Neural progenitor cell (in vitro differentiated cells): ENCODE results near the gene METAP2. TPM values are rescaled to one million over a fixed set of nuclear protein-coding genes. Genes with fewer than 3 reads are reported as not detected.

Source experiments
- DNase-seq: peaks from one replicate; pipeline ENCODE4 v3.0.0-alpha.2; 2016; ENCODE audit warnings: low spot score
- H2AFZ ChIP-seq: fragments of 200-600 bp; sonication (generic); replicated peaks from 2 replicates; pipeline ENCODE4 v1.6.1; 2016; ENCODE audit warnings: antibody characterized with exemption
- H3F3A ChIP-seq: fragments of 200-600 bp; sonication (generic); 2 replicates; pipeline ENCODE4 v1.6.1; 2016; ENCODE audit warnings: antibody characterized with exemption, low read depth
- H3K27ac ChIP-seq: fragments of 200-600 bp; sonication (generic); 2 replicates; pipeline ENCODE4 v1.5.1; 2016; ENCODE audit warnings: mild to moderate bottlenecking
- H3K27me3 ChIP-seq: fragments of 200-600 bp; sonication (generic); 2 replicates; pipeline ENCODE4 v1.6.1; 2016; ENCODE audit warnings: mild to moderate bottlenecking, moderate library complexity
- H3K36me3 ChIP-seq: fragments of 200-600 bp; sonication (generic); 2 replicates; pipeline ENCODE4 v1.5.1; 2016
- H3K4me1 ChIP-seq: fragments of 200-600 bp; sonication (generic); 2 replicates; pipeline ENCODE4 v1.6.1; 2016; ENCODE audit warnings: mixed run types
- H3K4me2 ChIP-seq: fragments of 200-600 bp; sonication (generic); 2 replicates; pipeline ENCODE4 v1.6.1; 2016
- H3K4me3 ChIP-seq: fragments of 200-600 bp; sonication (generic); 2 replicates; pipeline ENCODE4 v1.5.1; 2016
- H3K79me2 ChIP-seq: fragments of 200-600 bp; sonication (generic); 2 replicates; pipeline ENCODE4 v1.6.1; 2016; ENCODE audit warnings: low read depth
- H3K9ac ChIP-seq: fragments of 200-600 bp; sonication (generic); 2 replicates; pipeline ENCODE4 v1.6.1; 2016
- H3K9me3 ChIP-seq: fragments of 200-600 bp; sonication (generic); 2 replicates; pipeline ENCODE4 v1.5.1; 2016; ENCODE audit warnings: low read depth
- H4K20me1 ChIP-seq: fragments of 200-600 bp; sonication (generic); 2 replicates; pipeline ENCODE4 v1.6.1; 2016; ENCODE audit warnings: low read depth
- H3K27ac Mint-ChIP-seq: 3 replicates; pipeline ENCODE4 v1.8.0; 2021; ENCODE audit warnings: mixed read lengths
- H3K27me3 Mint-ChIP-seq: 2 replicates; pipeline ENCODE4 v1.8.0; 2022; ENCODE audit warnings: low read depth, mild to moderate bottlenecking, inconsistent platforms, moderate library complexity, mixed read lengths; ENCODE audit not compliant: insufficient read depth
- H3K36me3 Mint-ChIP-seq: 3 replicates; pipeline ENCODE4 v1.8.0; 2021; ENCODE audit warnings: mixed read lengths
- H3K4me1 Mint-ChIP-seq: 3 replicates; pipeline ENCODE4 v1.8.0; 2021; ENCODE audit warnings: mixed read lengths
- H3K4me3 Mint-ChIP-seq: 3 replicates; pipeline ENCODE4 v1.8.0; 2021; ENCODE audit warnings: mild to moderate bottlenecking, moderate library complexity, mixed read lengths
- H3K9me3 Mint-ChIP-seq: 3 replicates; pipeline ENCODE4 v1.8.0; 2020; ENCODE audit warnings: mixed read lengths
- CTCF ChIP-seq: fragments of 200-600 bp; sonication (generic); IDR thresholded peaks from 2 replicates; pipeline ENCODE4 v1.5.1; 2017; ENCODE audit warnings: antibody characterized with exemption, mild to moderate bottlenecking
- EZH2 ChIP-seq: fragments of 200-600 bp; sonication (generic); IDR thresholded peaks from 2 replicates; pipeline ENCODE4 v1.6.1; 2017; ENCODE audit warnings: antibody characterized with exemption, mild to moderate bottlenecking, moderate library complexity
- EZH2phosphoT487 ChIP-seq: fragments of 200-600 bp; sonication (generic); IDR thresholded peaks from 2 replicates; pipeline ENCODE4 v1.6.1; 2017; ENCODE audit warnings: antibody characterized with exemption
- total RNA-seq: library from RNA; depleted of rRNA; stranded (reverse); fragments of >200 nt; gene quantifications from 2 replicates; pipeline ENCODE4 v1.2.3, GENCODE V29; 2015; ENCODE audit warnings: low replicate concordance

Gene METAP2
- total RNA-seq, 1 donor from 2014 or later: 231 TPM

- no peaks in the 10 kb centered on the region for H3K4me1 ChIP-seq
- no peak overlapping the region for H3K9ac ChIP-seq
- Mint-ChIP-seq H3K27ac (no peak overlapping the region), H3K27me3 (no peaks in the 10 kb centered on the region), H3K4me3 (no peak overlapping the region), H3K36me3 (peaks cover 45% of the 10 kb centered on the region), H3K4me1 (no peaks in the 10 kb centered on the region), H3K9me3 (peaks cover 6% of the 10 kb centered on the region)
- no peak overlapping the region for H2AFZ ChIP-seq
- TF ChIP-seq EZH2: no peak
- TF ChIP-seq CTCF: no peak
- no peak for TF ChIP-seq EZH2phosphoT487
- H3K9me3 ChIP-seq: no peaks in the 10 kb centered on the region
- no peaks in the 10 kb centered on the region for H4K20me1 ChIP-seq
- DNase-seq: no peak
- H3K36me3 ChIP-seq: peaks cover 11% of the 10 kb centered on the region
- H3K27ac ChIP-seq: no peak overlapping the region
- peaks cover 33% of the 10 kb centered on the region for H3K79me2 ChIP-seq
- no peaks in the 10 kb centered on the region for H3F3A ChIP-seq
- no peak overlapping the region for H3K4me2 ChIP-seq
- H3K27me3 ChIP-seq: no peaks in the 10 kb centered on the region
- H3K4me3 ChIP-seq: no peak overlapping the region
These were observed 30.2 kb downstream of the METAP2 start for GRCh38 chr12:95504140-95504539.

DNA sequence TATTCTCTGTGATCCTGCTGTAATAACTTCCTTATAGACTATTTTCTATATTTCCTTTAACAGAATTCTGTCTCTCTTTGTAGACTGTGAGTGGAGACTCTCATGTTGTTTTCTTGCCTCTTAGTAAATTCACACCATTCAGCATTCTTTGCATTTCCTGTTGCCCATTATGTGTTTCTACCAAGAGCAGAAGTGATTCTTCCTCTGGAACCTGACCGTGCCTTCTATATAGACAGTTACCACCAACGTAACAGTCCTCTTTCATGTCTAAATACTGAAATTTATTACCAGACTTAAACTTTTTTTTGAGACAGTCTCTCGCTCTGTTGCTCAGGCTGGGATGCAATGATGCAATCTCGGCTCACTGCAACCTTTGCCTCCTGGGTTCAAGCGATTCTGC, 31.1 kb downstream of the METAP2 start:
- H3K27ac Mint-ChIP-seq: no peak overlapping the region
- Histone ChIP-seq H3K9ac (no peak overlapping the region), H4K20me1 (no peaks in the 10 kb centered on the region), H3K27me3 (no peaks in the 10 kb centered on the region), H3K36me3 (peaks cover 15% of the 10 kb centered on the region), H3K79me2 (peaks cover 24% of the 10 kb centered on the region), H3K9me3 (no peaks in the 10 kb centered on the region), H3K4me2 (no peak overlapping the region), H3F3A (no peaks in the 10 kb centered on the region), H2AFZ (no peak overlapping the region), H3K27ac (no peak overlapping the region), H3K4me3 (no peak overlapping the region), H3K4me1 (no peaks in the 10 kb centered on the region)
- no peaks in the 10 kb centered on the region for H3K4me1 Mint-ChIP-seq
- H3K36me3 Mint-ChIP-seq: peaks cover 37% of the 10 kb centered on the region
- H3K9me3 Mint-ChIP-seq: no peaks in the 10 kb centered on the region
- no peak for DNase-seq
- H3K4me3 Mint-ChIP-seq: no peak overlapping the region
- no peaks in the 10 kb centered on the region for H3K27me3 Mint-ChIP-seq
- no peak for TF ChIP-seq CTCF
- no peak for TF ChIP-seq EZH2phosphoT487
- no peak for TF ChIP-seq EZH2

DNA sequence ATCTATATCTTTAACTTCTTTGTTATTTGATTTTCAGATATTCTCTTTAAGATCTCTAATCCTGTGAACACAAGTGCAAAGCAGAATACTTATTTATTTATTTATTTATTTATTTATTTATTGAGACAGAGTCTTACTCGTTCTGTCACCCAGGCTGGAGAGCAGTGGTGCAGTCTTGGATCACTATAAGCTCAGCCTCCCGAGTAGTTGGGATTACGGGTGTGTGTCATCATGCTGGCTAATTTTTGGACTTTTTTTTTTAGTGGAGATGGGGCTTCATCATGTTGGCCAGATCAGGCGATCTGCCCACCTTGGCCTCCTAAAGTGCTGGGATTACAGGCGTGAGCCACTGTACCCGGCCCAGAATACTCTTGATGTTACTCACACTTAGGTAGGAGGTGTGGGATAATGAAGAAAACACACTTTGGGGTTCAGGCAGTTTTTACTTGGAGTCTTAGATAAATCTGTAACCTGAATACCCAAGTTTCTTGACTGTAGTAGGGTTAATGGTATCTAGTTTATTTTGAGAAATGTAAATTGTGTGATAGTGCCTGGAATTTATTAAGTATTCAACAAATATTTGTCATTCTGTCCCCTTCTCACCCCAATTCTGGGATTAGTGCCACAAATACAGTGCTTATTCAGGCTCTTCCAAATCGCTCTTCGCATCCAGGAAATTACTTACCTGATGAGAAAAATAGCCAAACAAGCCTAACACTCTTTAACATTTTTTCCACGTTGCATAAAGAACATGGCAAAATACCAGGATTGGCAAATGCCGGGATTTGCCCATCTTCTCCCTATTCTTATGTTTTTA, 33.0 kb downstream of the METAP2 start:
- TF ChIP-seq CTCF (no peak), EZH2 (no peak), EZH2phosphoT487 (no peak)
- DNase-seq: no peak
- H3K27me3 ChIP-seq: no peaks in the 10 kb centered on the region
- no peaks in the 10 kb centered on the region for H3K9me3 ChIP-seq
- H3K9me3 Mint-ChIP-seq: no peaks in the 10 kb centered on the region
- no peaks in the 10 kb centered on the region for H3K27me3 Mint-ChIP-seq
- H3K36me3 Mint-ChIP-seq: peaks cover 37% of the 10 kb centered on the region
- peaks cover 7% of the 10 kb centered on the region for H3K79me2 ChIP-seq
- H3K9ac ChIP-seq: no peak overlapping the region
- H3K27ac ChIP-seq: no peak overlapping the region
- H3K36me3 ChIP-seq: peaks cover 18% of the 10 kb centered on the region
- no peaks in the 10 kb centered on the region for H4K20me1 ChIP-seq
- peak overlapping the region; percentile 28 for H3K27ac Mint-ChIP-seq
- H3K4me1 ChIP-seq: no peaks in the 10 kb centered on the region
- H3F3A ChIP-seq: no peaks in the 10 kb centered on the region
- no peak overlapping the region for H3K4me2 ChIP-seq
- no peak overlapping the region for H3K4me3 Mint-ChIP-seq
- H3K4me3 ChIP-seq: no peak overlapping the region
- no peak overlapping the region for H2AFZ ChIP-seq
- no peaks in the 10 kb centered on the region for H3K4me1 Mint-ChIP-seq
